Epithelial cell of prostate (primary cell): Measurements from ENCODE around the gene LGR6.
"Not testable (repeated sequence)": the region's sequence is repeated elsewhere in the genome, so short reads cannot be mapped to it uniquely, and the experiment has no call there.

Experiments used
- DNase-seq: peaks from one replicate; pipeline ENCODE4 v3.0.0-alpha.2; 2011; ENCODE audit warnings: low read depth, low spot score
- H3K27ac ChIP-seq: fragments of 450-650 bp; 2 replicates; pipeline ENCODE4 v1.5.1; 2017; ENCODE audit warnings: mild to moderate bottlenecking

Gene LGR6

DNA sequence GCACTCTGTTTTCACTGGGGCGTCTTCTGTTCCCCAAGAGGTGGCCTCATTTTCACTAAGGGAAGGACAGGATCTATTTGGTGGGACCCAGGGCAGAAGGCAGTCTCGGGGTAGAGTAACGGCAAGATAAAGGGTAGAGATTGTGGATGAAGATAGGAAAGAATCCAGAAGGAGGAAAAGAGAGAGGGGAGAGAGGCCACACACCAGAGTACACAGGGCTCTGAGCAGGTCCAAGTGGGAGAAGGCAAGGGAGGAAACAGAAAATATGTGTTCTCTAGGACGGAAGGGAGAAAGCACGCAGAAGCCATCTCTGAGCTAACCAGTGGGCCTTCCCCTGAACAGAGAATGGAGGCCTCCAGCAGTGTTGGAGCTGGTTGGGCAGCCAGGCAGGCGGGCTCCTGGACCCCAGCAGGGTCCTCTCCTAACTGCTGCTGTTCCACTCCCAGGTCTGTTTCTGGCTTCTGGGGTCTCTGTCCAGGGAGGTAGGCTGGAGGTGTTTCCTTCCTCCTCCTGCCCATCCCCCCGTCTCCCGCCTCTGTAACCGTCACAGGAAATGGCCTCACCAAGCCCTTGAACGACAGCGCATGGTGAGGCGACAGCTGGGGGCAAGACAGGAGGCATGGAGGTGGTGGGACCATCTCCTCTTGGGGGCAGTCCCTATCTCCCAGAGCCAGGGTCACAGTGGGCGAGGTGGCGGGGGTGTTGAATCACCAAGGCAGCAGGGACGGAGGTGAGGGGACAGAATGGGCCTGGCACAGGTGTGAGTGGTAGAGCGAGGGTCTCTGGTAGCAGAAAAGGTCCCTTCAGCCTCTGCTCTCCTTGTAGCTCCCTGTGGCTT lies 33.8 kb upstream of the LGR6 start:
- DNase-seq = no peak
- no peak overlapping the region for H3K27ac ChIP-seq

DNA sequence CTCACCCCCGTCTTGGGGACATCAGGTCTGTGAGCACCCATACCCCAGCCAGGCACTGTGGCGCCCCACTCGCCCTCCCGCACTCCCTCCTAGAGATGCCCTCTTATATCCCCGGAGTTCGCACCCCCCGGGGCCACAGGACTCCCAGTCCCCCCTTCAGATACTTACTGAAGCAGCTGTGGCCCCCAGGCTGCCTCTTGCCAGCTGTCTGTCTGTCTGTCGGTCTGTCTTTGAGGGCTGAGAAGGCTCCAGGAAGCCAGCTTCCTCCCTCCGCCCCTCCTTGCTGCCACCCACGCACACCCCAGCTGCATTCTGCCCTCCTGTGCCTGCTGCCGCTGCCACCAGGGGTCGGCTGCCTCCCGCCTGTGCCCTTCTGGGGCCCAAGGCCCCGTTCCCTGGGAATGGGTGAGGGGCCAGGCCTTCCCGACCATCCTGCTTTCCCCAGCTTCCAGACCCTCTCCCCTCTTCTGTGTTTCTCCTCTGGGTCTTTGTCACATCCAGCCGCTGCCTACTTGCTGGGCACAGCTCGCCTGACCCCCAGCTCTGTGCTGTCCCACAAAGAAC lies 33.1 kb upstream of the LGR6 start, which contains the start of gene PTPN7:
Gene PTPN7 (minus strand): TSS at position 226 of the 564 bp plus-strand sequence. CDS start 1,200 bp downstream, outside the sequence.
- DNase-seq = no peak
- no peak within 1 kb of the TSS for H3K27ac ChIP-seq

- DNase-seq = no peak
These were observed 32.2 kb upstream of the LGR6 start for GRCh38 chr1:202161151-202162046.

DNA sequence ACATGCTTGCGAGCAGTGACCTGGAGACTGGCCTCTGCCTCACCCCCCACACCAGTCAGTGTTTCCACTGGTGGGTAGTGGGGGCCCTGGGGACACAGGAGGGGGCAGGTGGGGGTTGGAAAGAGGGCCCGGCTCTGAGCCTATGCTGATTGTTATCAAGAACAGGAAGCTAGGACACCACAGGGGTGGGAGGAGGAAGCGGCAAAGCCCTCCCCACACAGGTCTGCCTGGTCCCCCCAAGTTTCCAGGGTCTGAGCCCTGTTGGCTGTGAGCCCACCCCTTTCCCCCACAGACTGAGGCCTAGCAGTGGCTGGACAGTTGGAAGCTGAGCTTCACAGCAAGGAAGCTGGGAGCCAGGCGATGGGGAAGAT lies 31.6 kb upstream of the LGR6 start:
- no peak overlapping the region for H3K27ac ChIP-seq
- no peak for DNase-seq

More at GRCh38 chr1:202161151-202162046, 32.2 kb upstream of the LGR6 start:
- H3K27ac ChIP-seq = no peak overlapping the region

GRCh38 chr1:202162418-202163280 lies 30.9 kb upstream of the LGR6 start:
- H3K27ac ChIP-seq = no peak overlapping the region
- no peak for DNase-seq

- no peak overlapping the region for H3K27ac ChIP-seq
- no peak for DNase-seq
These were observed 30.0 kb upstream of the LGR6 start for GRCh38 chr1:202163281-202164270.

GRCh38 chr1:202164271-202165037 lies 29.1 kb upstream of the LGR6 start:
- H3K27ac ChIP-seq = no peak overlapping the region
- DNase-seq = no peak

DNA sequence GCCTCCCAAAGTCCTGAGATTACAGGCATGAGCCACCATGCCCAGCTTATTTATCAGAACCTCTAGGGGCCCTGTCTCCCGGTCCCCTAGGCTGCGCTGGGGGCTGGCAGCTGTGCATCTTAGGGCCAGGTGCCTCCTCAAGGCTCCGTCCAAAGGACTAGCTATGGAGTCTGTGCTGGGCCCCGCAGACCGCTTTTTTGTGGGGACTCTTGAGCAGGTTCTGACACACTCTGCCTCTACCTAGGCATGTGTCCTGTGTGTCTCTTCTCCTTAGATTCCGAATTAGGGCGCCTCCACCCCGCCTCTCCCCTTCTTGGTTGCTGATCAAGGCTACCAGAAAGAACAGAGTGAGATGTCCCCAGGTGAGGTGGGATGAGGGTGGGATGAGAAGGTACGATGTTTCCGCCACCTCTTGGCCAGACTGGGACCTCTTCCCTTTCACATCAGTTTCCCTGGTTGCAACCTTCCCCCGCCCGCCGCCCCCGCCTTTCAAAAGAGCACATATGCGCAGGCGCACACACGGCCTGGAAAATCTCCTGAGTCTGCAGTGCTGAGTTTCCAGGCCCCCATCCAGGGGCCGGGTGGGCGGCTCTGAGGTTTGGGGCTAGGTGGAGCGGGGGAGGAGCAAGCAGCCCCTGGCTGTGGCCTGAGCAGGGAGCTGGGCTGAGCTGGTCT lies 28.2 kb upstream of the LGR6 start:
- DNase-seq = no peak
- H3K27ac ChIP-seq = no peak overlapping the region

GRCh38 chr1:202165942-202166843 lies 27.4 kb upstream of the LGR6 start:
- H3K27ac ChIP-seq = no peak overlapping the region
- DNase-seq = no peak

DNA sequence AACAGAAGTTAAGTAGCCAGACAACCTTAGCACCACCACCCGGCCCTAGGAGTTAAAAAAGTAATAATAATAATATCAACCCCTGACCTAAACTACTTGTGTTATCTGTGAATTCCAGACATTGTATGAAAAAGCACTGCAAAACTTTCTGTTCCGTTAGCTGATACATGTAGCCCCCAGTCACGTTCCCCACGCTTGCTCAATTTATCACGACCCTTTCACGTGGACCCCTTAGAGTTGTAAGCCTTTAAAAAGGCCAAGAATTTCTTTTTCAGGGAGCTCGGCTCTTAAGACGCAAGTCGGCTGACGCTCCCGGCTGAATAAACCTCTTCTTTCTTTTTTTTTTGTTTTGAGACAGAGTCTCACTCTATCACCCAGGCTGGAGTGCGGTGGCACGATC lies 26.5 kb upstream of the LGR6 start:
- not testable (repeated sequence) for DNase-seq, H3K27ac ChIP-seq

DNA sequence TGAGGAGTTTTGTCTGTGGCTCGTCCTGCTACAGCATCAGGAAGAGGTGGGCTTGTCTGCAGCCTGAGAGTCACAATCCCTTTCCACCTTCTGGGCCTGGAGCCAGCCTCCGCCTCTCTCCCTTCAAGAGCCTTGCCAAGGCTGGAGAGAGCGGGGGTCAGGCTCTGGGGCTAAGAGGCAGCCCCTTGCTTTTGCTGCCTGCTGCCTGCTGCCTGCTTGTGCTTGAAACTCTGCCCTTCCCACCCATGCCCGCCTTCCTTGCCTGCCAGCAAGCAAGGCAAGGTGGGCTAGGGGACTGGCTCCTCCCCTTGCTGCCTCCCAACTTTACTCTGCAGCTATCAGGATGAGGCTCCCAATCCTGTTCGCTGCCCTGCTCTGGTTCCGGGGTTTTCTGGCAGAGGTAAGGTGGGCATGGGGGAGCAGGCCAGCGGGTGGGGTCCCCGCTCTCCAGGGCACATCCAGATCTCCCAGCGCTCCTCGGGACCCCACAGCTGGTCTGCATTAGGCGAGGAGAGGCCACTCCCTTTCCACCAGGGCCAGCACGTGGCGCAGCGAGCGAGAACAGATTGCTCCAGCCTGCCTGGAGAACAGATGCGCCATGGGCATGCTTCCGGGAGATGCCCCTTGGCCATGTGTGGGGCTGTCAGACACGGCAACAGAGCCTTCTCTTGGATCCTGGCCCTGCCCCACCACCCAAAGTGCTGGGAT lies 25.7 kb upstream of the LGR6 start:
- DNase-seq = no peak
- no peak overlapping the region for H3K27ac ChIP-seq

GRCh38 chr1:202168861-202169260 lies 24.7 kb upstream of the LGR6 start:
- H3K27ac ChIP-seq = no peak overlapping the region
- DNase-seq = no peak

GRCh38 chr1:202170726-202171125 lies 22.9 kb upstream of the LGR6 start:
- no peak for DNase-seq

GRCh38 chr1:202171292-202172014 lies 22.1 kb upstream of the LGR6 start:
- no peak overlapping the region for H3K27ac ChIP-seq
- DNase-seq = no peak

More at GRCh38 chr1:202170726-202171125, 22.9 kb upstream of the LGR6 start:
- H3K27ac ChIP-seq = no peak overlapping the region

GRCh38 chr1:202172015-202172355 lies 21.6 kb upstream of the LGR6 start:
- no peak overlapping the region for H3K27ac ChIP-seq
- no peak for DNase-seq
